NCI-H2107 (cell line): ENCODE data around the gene LRRC74B.
A peak's percentile ranks its signal among the peaks of the same experiment; 100 is the strongest.
"Not testable (repeated sequence)": the region's sequence is repeated elsewhere in the genome, so short reads cannot be mapped to it uniquely, and the experiment has no call there.

ENCODE experiments used
- DNase-seq: peaks from one replicate; lab custom pipeline; 2025; lab: John Stamatoyannopoulos, UW

The LRRC74B gene

GRCh38 chr22:21045585-21046294 lies at the start of gene LRRC74B:
TSS of gene LRRC74B (plus strand) at chr22:21045946. CDS start at chr22:21045987, 41 bp downstream.
- DNase-seq, result peak; percentile 80

GRCh38 chr22:20996031-20996410 lies 49.7 kb upstream of the LRRC74B start:
- DNase-seq, result no peak

DNA sequence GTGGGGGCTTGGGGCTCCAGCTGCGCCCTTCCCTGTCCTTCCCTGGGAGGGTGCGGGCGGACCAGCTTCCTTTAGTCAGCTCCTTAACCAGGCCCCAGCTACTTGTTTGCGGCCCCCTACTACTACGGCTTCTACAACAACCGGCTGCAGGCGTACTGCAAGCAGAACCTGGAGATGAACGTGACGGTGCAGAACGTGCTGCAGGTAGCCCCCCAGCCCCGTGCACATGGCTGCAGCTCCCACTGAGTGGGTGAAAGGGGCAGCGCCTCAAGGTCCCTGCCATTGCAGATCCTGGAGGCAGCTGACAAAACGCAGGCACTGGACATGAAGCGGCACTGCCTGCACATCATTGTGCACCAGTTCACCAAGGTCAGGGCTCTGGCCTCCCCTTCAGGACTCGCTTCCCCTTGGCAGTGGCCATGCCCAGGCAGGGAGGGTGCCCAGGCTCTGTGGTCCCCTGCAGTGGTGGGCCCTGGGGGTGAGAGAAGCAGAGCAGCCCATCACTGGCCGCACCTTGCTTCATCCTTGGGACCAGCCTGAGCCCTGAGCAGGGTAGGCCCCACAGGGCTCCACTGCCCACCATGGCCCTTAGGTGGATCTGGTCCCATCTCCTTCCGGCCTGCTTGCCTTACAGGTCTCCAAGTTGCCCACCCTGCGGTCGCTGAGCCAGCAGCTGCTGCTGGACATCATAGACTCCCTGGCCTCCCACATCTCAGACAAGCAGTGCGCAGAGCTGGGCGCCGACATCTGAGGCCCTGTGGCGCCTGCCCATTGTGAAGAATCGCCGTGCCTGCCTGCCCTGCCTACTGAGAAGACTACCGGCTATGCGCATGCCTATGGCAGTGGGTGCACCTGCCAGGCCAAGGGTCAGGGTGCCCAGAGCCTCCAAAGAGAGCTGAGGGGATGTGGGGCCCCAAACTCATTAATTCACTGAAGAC lies 48.9 kb upstream of the LRRC74B start:
- DNase-seq, result no peak

- DNase-seq, result no peak
These were observed 48.0 kb upstream of the LRRC74B start for GRCh38 chr22:20997536-20998257.

DNA sequence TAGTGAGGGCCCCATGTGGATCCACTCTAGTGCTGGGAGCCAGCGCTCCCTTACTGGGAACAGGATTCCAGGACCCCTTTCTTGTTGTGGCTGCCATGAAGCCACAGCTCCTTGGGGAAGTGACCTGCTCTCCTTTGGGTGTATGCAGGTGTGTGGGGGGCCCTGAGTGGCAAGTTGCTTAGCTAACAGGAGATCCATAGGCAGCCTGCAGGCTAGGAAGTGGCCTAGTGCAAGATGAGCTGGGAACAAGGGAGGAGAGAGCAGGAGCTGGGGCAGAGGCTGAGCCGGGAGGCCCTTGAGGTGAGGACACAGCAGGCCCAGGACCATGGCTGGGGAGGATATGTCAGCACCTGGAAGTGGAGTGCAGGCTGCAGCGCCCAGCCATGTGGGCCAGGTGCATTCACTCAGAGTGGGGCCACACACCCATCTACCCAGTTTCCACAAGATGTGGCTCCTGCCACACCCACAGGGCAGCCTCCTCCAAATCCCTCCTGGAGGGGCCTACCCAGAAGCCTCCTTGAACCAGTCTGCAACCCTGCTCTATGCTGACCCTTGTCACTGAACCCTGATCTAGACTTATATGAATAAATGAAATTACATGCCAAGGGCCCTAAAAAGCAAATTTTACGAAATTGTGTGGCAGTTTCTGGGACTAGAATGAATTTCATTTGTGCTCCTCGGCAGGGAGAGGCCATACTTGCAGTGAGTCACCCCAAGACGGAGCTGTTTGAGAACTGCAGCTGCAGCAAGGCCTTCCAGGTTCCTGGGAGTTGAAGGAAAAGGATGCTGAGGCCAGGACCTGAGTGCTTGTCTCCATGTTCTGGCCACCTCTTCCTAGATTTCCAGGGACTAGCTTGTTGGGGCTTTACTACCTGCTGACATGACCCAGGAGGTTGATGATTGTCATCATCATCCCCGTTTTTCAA lies 47.1 kb upstream of the LRRC74B start:
- DNase-seq, result no peak

DNA sequence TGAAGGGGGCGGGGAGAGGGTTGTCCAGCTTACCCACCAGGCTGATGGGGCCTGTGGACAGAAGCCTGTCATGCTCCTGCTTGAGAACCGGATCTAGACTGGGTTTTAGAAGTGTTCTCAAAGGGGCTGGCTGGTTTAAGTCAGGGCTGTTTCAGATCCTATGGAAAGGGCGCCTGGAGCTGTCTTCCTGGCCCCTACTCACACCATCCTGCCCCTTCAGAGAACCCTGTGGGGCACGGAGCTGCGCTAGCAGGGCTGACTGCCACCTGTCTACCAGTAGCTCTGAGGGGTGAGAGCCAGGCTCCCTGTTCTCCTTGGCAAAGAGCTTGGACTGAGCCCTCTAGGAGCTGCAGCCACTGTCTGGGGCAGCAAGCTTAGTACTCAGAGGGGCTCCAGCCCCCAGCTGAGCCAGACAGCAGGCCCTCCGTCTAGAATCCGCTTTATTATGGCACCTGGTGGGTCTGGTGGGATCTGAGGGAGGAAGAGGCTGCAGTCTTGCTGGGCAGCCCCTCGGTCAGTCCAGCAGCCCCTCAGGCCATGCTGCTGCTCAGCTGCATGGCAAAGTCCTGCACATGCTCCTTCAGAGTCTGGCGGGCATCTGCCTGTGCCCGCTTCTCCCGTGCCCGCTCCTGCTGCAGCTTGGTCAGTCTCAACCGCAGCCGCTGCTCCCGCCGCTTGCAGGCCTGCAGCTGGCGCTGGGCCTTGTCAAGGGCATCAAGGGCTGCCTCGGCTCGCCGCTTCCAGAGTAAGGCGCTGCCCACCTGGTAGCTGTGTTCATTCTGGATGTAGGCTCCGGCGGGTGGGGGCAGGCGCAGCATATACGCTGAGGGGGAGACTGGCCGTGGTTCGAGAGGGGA lies 46.2 kb upstream of the LRRC74B start:
- no peak for DNase-seq

- peak; percentile 23 for DNase-seq
These were observed 45.3 kb upstream of the LRRC74B start for GRCh38 chr22:21000207-21000986.

GRCh38 chr22:21000987-21001600 lies 44.7 kb upstream of the LRRC74B start:
- no peak for DNase-seq

DNA sequence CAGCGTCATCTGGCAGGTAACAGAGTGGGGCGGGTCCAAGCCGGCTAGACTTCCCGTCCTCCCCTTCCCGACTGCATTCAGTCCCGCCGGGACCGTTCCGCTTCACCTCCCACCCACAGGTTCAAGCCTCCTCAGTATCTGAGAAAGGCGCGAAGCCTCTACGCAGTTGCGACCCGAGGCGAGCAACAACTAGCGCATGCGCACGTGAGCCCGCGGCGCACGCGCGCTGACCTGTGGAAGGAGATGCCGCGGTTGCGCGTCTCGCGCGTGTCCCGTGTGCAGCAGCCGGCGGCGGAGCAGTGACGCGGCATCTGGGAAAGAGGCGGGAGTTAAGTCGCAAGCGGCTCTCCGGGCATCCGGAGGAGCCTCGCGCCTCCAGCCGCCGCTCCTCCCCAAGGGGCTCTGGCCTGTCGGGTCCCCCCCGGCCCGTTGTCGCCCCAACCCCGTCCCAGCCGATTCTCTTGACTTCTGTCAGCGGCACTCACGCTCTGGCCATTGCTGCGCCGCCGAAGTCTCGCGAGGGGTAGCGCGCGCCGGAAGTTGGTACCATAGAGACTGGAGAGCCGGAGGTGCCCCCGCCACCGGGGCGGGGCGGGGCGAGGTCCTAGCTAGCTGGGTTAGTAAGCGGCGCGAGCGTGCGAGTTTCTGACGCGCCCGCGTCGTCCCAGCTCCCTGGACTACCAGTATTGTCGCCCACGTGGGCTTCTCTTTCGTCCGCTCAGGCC lies 44.0 kb upstream of the LRRC74B start, which contains the start of gene THAP7:
Gene THAP7, minus strand, starts transcription at position 518 of the 725 bp plus-strand sequence. Its CDS starts 207 bp downstream, at position 311.
- DNase-seq, result peak; percentile 71

DNA sequence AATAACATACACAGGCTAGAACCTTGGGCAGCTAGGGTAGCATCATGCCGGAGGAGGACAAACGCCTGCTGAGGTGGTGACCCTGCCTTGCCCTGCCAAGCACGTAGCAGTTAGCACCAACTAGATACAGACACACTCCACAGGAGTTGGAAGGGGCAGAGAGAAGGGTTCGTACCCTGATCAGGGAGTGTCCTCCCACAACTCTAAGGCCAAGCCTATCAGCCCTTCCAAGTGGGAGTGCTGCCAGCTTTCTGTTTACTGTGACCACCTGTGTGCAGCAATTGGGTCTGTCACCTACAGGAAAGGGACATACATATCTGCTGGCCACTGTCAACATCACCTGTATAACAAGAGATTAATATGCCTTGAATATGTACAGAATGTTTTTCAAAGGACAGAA lies 42.0 kb upstream of the LRRC74B start:
- no peak for DNase-seq

- not testable (repeated sequence) for DNase-seq
These were observed 36.5 kb upstream of the LRRC74B start for GRCh38 chr22:21009208-21009607.

- DNase-seq, result no peak
These were observed 35.9 kb upstream of the LRRC74B start for GRCh38 chr22:21009638-21010425.

- no peak for DNase-seq
These were observed 35.2 kb upstream of the LRRC74B start for GRCh38 chr22:21010426-21011113.

- DNase-seq, result no peak
These were observed 33.0 kb upstream of the LRRC74B start for GRCh38 chr22:21012446-21013407.

GRCh38 chr22:21013657-21014201 lies 32.0 kb upstream of the LRRC74B start:
- DNase-seq, result no peak
